ENCODE measurements around the gene UBE2J2. TPM values are rescaled to one million over a fixed set of nuclear protein-coding genes. Genes with fewer than 3 reads are reported as not detected.

Gene UBE2J2
- total and polyA plus RNA-seq, 2 of the 13 experiments (the other 11 are each of a cell fraction or from before 2014, with no cell fraction given) = 25.4 to 29.4 TPM

DNA sequence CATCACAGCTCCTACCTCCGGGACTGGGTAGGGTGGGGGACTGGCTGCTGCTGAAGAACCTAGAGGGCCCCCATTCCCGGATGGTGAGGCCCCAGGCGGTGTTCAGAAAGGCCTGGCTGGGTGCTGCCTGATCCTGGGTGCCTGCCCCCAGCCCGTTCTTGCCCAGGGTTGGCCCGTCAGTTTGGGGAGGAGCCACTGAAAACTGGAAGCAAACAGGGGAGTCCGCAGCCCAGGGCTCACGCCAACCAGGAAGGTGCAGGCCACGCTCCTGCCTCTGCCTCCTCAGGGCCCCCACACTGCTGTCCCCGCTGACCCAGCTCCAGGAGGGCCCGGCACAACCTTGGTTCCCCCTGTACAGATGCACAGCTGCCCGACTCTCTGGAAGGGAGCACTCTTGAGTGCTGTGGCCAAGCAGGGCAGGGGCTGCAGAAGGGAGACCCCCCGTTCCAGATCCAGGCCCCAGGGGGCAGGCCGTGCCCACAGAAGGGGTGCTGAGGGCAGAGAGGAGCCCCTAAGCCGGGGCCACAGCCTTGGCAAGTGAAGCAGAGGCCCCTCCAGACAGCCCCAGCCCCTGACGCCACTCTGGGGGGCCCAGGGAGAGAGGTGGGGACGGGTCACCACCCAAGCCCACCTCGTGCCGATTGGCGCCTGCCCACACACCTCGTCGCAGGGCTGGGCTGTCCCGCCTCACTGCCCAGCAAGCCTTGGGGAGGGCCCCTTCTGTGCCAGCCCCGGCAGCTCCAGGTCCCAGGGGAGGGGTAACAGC lies 32.6 kb downstream of the UBE2J2 start (continued):
- TF ChIP-seq, protein P1, sequence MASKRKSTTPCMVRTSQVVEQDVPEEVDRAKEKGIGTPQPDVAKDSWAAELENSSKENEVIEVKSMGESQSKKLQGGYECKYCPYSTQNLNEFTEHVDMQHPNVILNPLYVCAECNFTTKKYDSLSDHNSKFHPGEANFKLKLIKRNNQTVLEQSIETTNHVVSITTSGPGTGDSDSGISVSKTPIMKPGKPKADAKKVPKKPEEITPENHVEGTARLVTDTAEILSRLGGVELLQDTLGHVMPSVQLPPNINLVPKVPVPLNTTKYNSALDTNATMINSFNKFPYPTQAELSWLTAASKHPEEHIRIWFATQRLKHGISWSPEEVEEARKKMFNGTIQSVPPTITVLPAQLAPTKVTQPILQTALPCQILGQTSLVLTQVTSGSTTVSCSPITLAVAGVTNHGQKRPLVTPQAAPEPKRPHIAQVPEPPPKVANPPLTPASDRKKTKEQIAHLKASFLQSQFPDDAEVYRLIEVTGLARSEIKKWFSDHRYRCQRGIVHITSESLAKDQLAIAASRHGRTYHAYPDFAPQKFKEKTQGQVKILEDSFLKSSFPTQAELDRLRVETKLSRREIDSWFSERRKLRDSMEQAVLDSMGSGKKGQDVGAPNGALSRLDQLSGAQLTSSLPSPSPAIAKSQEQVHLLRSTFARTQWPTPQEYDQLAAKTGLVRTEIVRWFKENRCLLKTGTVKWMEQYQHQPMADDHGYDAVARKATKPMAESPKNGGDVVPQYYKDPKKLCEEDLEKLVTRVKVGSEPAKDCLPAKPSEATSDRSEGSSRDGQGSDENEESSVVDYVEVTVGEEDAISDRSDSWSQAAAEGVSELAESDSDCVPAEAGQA (IDR thresholded peaks at IDR 0.05; ENCODE audit: low read depth) = no peak
- TF ChIP-seq, protein P1 (CRISPR knock-in tag; IDR thresholded peaks at IDR 0.05; ENCODE audit: borderline replicate concordance) = no peak
- TF ChIP-seq NFRKB (IDR thresholded peaks at IDR 0.05) (no peak), ZNF567 (CRISPR knock-in tag; IDR thresholded peaks at IDR 0.05; ENCODE audit: borderline replicate concordance) (no peak), ZKSCAN8 (CRISPR knock-in tag; IDR thresholded peaks at IDR 0.05; ENCODE audit: borderline replicate concordance) (no peak), SNRNP70 (IDR thresholded peaks at IDR 0.05; ENCODE audit: low read depth, low read length) (no peak), ZNF101 (CRISPR knock-in tag; IDR thresholded peaks at IDR 0.05; ENCODE audit: borderline replicate concordance, low read depth) (no peak), KAT8 (CRISPR knock-in tag; IDR thresholded peaks at IDR 0.05) (0 out of 2 replicates have a peak, but pooled peaks have one; percentile 27), ZNF326 (CRISPR knock-in tag; IDR thresholded peaks at IDR 0.05; ENCODE audit: borderline replicate concordance) (no peak), TGIF2 (CRISPR knock-in tag; IDR thresholded peaks at IDR 0.05) (no peak), MAZ (IDR thresholded peaks at IDR 0.05; ENCODE audit: borderline replicate concordance, low read depth, low read length) (no peak), MAZ (CRISPR knock-in tag; IDR thresholded peaks at IDR 0.05; ENCODE audit: low read depth) (no peak), CREM (IDR thresholded peaks at IDR 0.05) (no peak), CREM (CRISPR knock-in tag; IDR thresholded peaks at IDR 0.05) (no peak), DR1 (CRISPR knock-in tag; IDR thresholded peaks at IDR 0.05) (no peak), TAF1 (CRISPR knock-in tag; IDR thresholded peaks at IDR 0.05) (peak; percentile 65), NCOA5 (CRISPR knock-in tag; IDR thresholded peaks at IDR 0.05) (no peak), THAP11 (CRISPR knock-in tag; IDR thresholded peaks at IDR 0.05) (0 out of 2 replicates have a peak, but pooled peaks have one; percentile 30)
- TF ChIP-seq, protein P2, sequence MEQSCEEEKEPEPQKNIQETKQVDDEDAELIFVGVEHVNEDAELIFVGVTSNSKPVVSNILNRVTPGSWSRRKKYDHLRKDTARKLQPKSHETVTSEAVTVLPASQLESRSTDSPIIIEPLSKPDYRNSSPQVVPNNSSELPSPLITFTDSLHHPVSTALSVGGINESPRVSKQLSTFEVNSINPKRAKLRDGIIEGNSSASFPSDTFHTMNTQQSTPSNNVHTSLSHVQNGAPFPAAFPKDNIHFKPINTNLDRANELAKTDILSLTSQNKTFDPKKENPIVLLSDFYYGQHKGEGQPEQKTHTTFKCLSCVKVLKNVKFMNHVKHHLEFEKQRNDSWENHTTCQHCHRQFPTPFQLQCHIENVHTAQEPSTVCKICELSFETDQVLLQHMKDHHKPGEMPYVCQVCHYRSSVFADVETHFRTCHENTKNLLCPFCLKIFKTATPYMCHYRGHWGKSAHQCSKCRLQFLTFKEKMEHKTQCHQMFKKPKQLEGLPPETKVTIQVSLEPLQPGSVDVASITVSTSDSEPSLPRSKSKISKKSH (CRISPR knock-in tag; IDR thresholded peaks at IDR 0.05; ENCODE audit: borderline replicate concordance) = peak; percentile 52; the same call in 1 of the 2 replicates
- TF ChIP-seq, protein P3, sequence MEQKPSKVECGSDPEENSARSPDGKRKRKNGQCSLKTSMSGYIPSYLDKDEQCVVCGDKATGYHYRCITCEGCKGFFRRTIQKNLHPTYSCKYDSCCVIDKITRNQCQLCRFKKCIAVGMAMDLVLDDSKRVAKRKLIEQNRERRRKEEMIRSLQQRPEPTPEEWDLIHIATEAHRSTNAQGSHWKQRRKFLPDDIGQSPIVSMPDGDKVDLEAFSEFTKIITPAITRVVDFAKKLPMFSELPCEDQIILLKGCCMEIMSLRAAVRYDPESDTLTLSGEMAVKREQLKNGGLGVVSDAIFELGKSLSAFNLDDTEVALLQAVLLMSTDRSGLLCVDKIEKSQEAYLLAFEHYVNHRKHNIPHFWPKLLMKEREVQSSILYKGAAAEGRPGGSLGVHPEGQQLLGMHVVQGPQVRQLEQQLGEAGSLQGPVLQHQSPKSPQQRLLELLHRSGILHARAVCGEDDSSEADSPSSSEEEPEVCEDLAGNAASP (CRISPR knock-in tag; IDR thresholded peaks at IDR 0.05; ENCODE audit: borderline replicate concordance) = no peak
- TF ChIP-seq, protein P4, sequence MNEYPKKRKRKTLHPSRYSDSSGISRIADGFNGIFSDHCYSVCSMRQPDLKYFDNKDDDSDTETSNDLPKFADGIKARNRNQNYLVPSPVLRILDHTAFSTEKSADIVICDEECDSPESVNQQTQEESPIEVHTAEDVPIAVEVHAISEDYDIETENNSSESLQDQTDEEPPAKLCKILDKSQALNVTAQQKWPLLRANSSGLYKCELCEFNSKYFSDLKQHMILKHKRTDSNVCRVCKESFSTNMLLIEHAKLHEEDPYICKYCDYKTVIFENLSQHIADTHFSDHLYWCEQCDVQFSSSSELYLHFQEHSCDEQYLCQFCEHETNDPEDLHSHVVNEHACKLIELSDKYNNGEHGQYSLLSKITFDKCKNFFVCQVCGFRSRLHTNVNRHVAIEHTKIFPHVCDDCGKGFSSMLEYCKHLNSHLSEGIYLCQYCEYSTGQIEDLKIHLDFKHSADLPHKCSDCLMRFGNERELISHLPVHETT (CRISPR knock-in tag; conservative IDR thresholded peaks at IDR 0.05) = no peak

Data from HepG2 (cell line).